Osteocyte (in vitro differentiated cells): ENCODE data around the gene HEXA. TPM values are rescaled to one million over a fixed set of nuclear protein-coding genes. Genes with fewer than 3 reads are reported as not detected.

Experiments
- DNase-seq: peaks from one replicate; pipeline ENCODE4 v3.0.0; 2021; ENCODE audit warnings: mixed read lengths; ENCODE audit not compliant: unreplicated experiment; ENCODE audit errors: extremely low spot score
- H3K27ac Mint-ChIP-seq: one replicate; pipeline ENCODE4 v1.8.0; 2021; ENCODE audit warnings: mild to moderate bottlenecking, mixed read lengths; ENCODE audit not compliant: unreplicated experiment
- H3K27me3 Mint-ChIP-seq: one replicate; pipeline ENCODE4 v1.8.0; 2021; ENCODE audit warnings: mixed read lengths; ENCODE audit not compliant: unreplicated experiment
- H3K36me3 Mint-ChIP-seq: one replicate; pipeline ENCODE4 v1.8.0; 2021; ENCODE audit warnings: mixed read lengths; ENCODE audit not compliant: unreplicated experiment
- H3K4me1 Mint-ChIP-seq: one replicate; pipeline ENCODE4 v1.8.0; 2021; ENCODE audit warnings: mixed read lengths; ENCODE audit not compliant: unreplicated experiment
- H3K4me3 Mint-ChIP-seq: one replicate; pipeline ENCODE4 v1.8.0; 2021; ENCODE audit warnings: mild to moderate bottlenecking, moderate library complexity, mixed read lengths; ENCODE audit not compliant: unreplicated experiment
- H3K9me3 Mint-ChIP-seq: one replicate; pipeline ENCODE4 v1.8.0; 2021; ENCODE audit warnings: mixed read lengths; ENCODE audit not compliant: unreplicated experiment
- total RNA-seq: library from RNA; stranded (reverse); gene quantifications from 2 replicates; pipeline ENCODE4 v1.2.1, GENCODE V29; 2021
- TF ChIP-seq, protein P1 (sequence below): fragments of 200-600 bp; sonication (generic); IDR thresholded peaks from 2 replicates; pipeline ENCODE4 v1.5.0; 2021; ENCODE audit warnings: antibody characterized with exemption, mild to moderate bottlenecking, moderate library complexity

Gene HEXA
- total RNA-seq, 1 donor from 2014 or later: 280 TPM

DNA sequence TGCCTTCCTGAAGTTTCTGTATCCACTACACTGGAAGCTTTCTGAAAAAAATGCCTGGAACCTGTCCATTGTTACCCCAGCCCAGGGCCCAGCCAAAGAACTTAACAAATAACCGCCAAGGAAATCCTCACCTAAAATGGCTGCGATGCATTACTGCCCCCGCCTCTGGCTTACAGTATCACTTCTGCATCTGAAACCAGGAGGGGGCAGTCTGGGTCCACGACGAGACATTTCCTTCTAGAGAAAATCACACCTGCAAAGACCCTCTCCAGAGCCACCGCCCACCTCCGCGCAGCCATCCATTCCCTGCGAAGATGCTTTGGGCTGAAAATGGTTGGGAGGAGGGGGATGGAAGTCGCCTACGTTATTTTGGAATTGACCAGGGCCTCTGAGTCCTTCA is 33.4 kb downstream of the HEXA start:
- H3K27ac Mint-ChIP-seq: no peak overlapping the region
- H3K4me1 Mint-ChIP-seq: peaks cover 17% of the 10 kb centered on the region
- H3K4me3 Mint-ChIP-seq: no peak overlapping the region
- H3K36me3 Mint-ChIP-seq: peaks cover 35% of the 10 kb centered on the region
- no peaks in the 10 kb centered on the region for H3K27me3 Mint-ChIP-seq
- TF ChIP-seq, protein P1, sequence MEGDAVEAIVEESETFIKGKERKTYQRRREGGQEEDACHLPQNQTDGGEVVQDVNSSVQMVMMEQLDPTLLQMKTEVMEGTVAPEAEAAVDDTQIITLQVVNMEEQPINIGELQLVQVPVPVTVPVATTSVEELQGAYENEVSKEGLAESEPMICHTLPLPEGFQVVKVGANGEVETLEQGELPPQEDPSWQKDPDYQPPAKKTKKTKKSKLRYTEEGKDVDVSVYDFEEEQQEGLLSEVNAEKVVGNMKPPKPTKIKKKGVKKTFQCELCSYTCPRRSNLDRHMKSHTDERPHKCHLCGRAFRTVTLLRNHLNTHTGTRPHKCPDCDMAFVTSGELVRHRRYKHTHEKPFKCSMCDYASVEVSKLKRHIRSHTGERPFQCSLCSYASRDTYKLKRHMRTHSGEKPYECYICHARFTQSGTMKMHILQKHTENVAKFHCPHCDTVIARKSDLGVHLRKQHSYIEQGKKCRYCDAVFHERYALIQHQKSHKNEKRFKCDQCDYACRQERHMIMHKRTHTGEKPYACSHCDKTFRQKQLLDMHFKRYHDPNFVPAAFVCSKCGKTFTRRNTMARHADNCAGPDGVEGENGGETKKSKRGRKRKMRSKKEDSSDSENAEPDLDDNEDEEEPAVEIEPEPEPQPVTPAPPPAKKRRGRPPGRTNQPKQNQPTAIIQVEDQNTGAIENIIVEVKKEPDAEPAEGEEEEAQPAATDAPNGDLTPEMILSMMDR: peak; percentile 36
- peak; percentile 78 for DNase-seq
- no peaks in the 10 kb centered on the region for H3K9me3 Mint-ChIP-seq

DNA sequence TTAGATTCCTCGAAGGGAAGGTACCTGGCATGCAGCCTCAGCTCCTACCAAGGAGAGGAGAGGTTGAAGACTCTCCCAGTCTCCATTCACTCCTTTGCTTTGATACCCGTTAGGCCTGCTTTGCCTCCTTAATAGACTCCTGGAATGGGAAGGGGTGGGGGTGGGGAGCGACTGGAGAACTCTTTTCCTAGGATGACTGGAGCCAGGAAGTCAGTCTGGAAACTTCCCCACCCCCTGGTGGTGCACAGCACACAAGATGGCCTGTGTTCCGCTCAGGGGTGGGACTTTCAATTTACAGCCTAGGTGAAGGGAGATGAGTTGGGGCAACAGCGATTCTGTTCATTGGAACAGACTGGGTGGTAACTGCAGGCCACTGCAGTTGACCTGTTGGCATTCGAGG is 34.5 kb downstream of the HEXA start:
- peaks cover 17% of the 10 kb centered on the region for H3K4me1 Mint-ChIP-seq
- H3K27ac Mint-ChIP-seq: no peak overlapping the region
- H3K27me3 Mint-ChIP-seq: no peaks in the 10 kb centered on the region
- peaks cover 34% of the 10 kb centered on the region for H3K36me3 Mint-ChIP-seq
- TF ChIP-seq, protein P1: peak; percentile 8
- DNase-seq: peak; percentile 76
- H3K9me3 Mint-ChIP-seq: no peaks in the 10 kb centered on the region
- no peak overlapping the region for H3K4me3 Mint-ChIP-seq

DNA sequence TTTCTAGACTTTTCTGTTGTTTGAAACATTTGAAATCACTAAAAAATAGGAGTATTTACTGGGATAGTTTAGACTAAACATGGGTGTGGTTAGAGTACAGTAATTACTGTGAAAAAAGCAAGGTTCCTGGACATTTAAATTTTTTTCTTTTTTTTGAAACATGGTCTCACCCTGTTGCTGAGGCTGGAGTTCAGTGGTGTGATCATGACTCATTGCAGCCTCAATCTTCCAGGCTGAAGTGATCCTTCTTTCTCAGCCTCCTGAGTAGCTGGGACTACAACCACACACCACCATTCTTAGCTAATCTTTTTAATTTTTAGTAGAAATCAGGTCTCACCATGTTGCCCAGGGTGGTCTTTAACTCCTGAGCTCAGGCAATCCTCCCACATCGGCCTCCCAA is 35.4 kb downstream of the HEXA start:
- TF ChIP-seq, protein P1: no peak
- peak overlapping the region; percentile 89 for H3K27ac Mint-ChIP-seq
- no peaks in the 10 kb centered on the region for H3K9me3 Mint-ChIP-seq
- peaks cover 26% of the 10 kb centered on the region for H3K36me3 Mint-ChIP-seq
- H3K4me3 Mint-ChIP-seq: no peak overlapping the region
- peaks cover 17% of the 10 kb centered on the region for H3K4me1 Mint-ChIP-seq
- peak; percentile 30 for DNase-seq
- no peaks in the 10 kb centered on the region for H3K27me3 Mint-ChIP-seq

DNA sequence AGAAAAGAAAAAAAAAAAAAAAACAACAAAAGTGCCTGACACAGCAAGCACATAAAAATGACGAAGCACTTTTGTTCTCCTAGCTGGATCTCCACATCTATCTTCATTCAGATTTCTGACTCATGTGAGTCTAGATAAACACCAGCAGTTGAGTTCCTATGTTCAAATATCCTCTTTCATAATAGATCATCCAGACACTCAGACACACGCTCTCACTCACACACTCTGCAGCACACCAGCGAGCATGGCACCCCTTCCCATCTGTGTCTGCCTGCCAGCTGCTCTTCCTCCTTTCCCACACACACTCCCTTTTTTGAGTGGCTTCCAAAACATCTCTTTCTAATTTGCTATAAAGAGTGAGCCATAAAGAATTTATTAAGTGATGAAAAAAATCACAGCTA is 36.0 kb downstream of the HEXA start:
- peaks cover 17% of the 10 kb centered on the region for H3K4me1 Mint-ChIP-seq
- no peak for DNase-seq
- TF ChIP-seq, protein P1: no peak
- H3K36me3 Mint-ChIP-seq: peaks cover 23% of the 10 kb centered on the region
- H3K9me3 Mint-ChIP-seq: no peaks in the 10 kb centered on the region
- peak overlapping the region; percentile 89 for H3K27ac Mint-ChIP-seq
- no peaks in the 10 kb centered on the region for H3K27me3 Mint-ChIP-seq
- H3K4me3 Mint-ChIP-seq: no peak overlapping the region

DNA sequence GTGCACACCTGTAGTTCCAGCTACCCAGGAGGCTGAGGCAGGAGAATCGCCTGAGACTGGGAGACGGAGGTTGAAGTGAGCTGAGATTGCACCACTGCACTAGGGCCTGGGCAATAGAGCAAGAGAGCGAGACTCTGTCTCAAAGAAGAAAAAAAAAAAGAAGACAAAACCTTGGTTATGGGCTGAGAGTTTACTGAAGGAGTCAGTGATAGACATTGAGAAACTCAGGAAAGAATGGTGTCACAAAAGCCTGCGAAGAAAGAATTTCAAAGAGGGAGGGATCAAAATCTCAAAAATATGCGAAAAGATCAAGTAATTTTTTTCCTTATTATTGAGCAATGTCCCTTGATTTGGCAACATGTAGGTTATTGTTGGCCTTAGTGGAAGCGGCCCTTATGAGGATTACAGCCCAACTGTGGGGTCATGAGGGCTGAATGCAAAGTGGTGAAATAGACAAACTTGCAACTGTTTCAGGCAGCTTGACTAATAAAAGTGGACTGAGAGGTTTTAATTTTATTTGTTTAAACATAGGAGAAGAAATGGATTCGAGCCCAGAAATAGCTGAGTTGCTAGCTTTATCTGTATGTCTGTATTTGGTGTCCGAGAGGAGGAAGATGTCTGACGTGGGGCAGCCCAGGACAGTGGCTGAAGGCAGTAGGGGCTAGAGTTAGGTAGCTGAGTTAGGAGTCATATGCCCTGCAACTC is 37.0 kb downstream of the HEXA start:
- Mint-ChIP-seq H3K36me3 (peaks cover 17% of the 10 kb centered on the region), H3K4me1 (peaks cover 17% of the 10 kb centered on the region), H3K27ac (peak overlapping the region; percentile 89), H3K27me3 (no peaks in the 10 kb centered on the region), H3K4me3 (no peak overlapping the region), H3K9me3 (no peaks in the 10 kb centered on the region)
- DNase-seq: no peak
- TF ChIP-seq, protein P1: no peak
